Measurements from ENCODE around the gene UTP15.

UTP15 gene

DNA sequence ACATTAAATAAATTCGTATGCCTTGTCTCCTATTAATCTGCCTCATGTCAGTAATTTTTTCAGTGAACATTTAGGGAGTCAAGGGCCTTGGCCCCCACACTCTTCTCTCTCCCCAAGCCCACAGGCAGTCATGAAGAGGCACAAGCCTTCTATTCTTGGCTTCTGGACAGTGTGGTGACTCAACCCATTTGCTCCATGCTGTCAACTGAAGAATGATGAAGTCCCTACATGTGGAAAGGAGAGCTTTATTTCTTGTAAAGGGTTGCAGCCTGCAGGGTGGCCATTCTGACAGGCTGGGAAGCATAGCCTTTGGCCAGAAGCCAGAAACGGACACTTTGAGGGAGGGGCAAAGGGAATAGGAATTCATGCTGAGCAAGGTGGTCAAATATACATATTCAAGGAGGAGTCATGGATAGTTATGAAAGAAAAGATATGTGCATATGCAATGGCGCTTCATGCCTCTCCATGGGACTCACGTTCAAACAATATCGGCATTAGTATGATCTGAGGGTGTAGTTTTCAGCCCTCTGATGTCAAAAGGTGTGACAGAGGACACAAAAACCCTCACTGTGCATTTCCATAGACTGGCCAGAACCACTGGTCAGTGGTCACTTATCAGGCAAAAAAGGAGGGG lies 31.4 kb upstream of the UTP15 start:
- Histone ChIP-seq H3K9ac (no peak overlapping the region), H3K36me3 (no peaks in the 10 kb centered on the region), H3K4me2 (no peak overlapping the region), H3K4me1 (no peaks in the 10 kb centered on the region), H3K4me3 (no peak overlapping the region), H3K27ac (no peak overlapping the region), H3K27me3 (no peaks in the 10 kb centered on the region), H4K20me1 (no peaks in the 10 kb centered on the region), H3K9me3 (no peaks in the 10 kb centered on the region)
- TF ChIP-seq Cebpa-rat (IDR thresholded peaks at IDR 0.05): no peak

DNA sequence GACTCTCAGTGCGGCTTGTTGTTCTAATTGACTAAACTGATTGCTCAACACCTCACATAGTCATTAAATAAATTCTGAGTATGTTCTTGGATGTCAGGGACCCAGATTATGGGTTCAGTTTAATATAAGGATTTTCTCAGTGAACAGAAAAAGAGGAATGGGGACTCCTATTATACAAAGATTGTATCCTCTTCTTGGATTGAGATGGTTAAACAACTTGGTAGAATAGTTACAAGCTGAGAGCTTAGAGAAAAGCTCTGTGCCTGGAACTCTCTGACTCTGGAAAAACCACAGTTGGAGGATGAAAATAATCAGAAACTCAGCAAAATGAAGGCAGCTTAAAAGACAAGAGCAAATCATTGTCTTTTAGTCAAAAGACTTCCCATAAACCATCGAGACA lies 30.6 kb upstream of the UTP15 start:
- Histone ChIP-seq H3K4me3 (no peak overlapping the region), H3K36me3 (no peaks in the 10 kb centered on the region), H3K9ac (no peak overlapping the region), H3K27me3 (no peaks in the 10 kb centered on the region), H3K4me2 (no peak overlapping the region), H4K20me1 (no peaks in the 10 kb centered on the region), H3K4me1 (no peaks in the 10 kb centered on the region), H3K27ac (no peak overlapping the region), H3K9me3 (no peaks in the 10 kb centered on the region)
- TF ChIP-seq Cebpa-rat (IDR thresholded peaks at IDR 0.05): no peak

DNA sequence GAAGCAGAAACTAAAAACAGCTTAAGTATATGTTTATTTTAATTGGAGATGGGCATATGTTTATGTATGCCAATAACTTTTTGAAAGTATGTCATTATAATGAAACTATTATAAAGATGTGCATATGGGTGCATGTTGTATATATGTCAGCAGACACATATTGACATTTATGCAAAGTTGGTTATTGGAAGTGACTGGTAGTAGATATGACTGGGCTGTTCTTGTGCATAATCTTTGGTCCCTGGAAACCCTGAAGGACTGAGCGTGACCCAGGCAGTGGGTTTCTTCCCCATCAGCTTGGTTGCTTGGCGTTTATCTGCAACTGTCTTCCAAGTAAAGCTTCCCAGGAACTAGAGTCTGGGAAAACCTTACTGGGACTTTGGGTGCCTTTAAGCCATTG lies 25.8 kb upstream of the UTP15 start:
- TF ChIP-seq Cebpa-rat (IDR thresholded peaks at IDR 0.05): no peak
- H4K20me1 ChIP-seq: no peaks in the 10 kb centered on the region
- H3K4me3 ChIP-seq: no peak overlapping the region
- H3K27me3 ChIP-seq: no peaks in the 10 kb centered on the region
- no peaks in the 10 kb centered on the region for H3K36me3 ChIP-seq
- no peak overlapping the region for H3K4me2 ChIP-seq
- no peaks in the 10 kb centered on the region for H3K9me3 ChIP-seq
- H3K9ac ChIP-seq: no peak overlapping the region
- no peak overlapping the region for H3K27ac ChIP-seq
- no peaks in the 10 kb centered on the region for H3K4me1 ChIP-seq

DNA sequence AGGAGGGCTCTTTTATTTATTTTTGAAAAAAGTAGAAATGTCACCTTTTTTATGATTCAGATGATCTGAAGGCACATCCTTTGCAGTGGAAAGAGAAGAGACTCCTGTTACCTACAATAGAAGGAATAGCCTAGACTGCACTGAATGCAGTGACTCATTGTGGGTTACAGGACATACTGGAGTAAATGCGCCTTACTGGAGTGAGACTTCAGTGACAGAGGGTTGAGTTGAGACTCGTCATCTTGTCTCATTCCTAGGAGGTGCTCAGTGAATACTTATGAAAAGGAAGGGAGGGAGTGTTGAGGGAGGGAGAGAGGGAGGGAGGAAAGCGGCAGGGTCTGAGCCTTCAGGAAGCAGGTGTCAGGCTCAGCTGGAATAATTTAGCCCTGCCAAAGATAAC lies 25.4 kb upstream of the UTP15 start:
- no peaks in the 10 kb centered on the region for H3K9me3 ChIP-seq
- no peaks in the 10 kb centered on the region for H3K27me3 ChIP-seq
- no peak overlapping the region for H3K9ac ChIP-seq
- no peak for TF ChIP-seq Cebpa-rat (IDR thresholded peaks at IDR 0.05)
- H4K20me1 ChIP-seq: no peaks in the 10 kb centered on the region
- no peak overlapping the region for H3K27ac ChIP-seq
- no peak overlapping the region for H3K4me3 ChIP-seq
- no peaks in the 10 kb centered on the region for H3K4me1 ChIP-seq
- H3K36me3 ChIP-seq: no peaks in the 10 kb centered on the region
- no peak overlapping the region for H3K4me2 ChIP-seq

DNA sequence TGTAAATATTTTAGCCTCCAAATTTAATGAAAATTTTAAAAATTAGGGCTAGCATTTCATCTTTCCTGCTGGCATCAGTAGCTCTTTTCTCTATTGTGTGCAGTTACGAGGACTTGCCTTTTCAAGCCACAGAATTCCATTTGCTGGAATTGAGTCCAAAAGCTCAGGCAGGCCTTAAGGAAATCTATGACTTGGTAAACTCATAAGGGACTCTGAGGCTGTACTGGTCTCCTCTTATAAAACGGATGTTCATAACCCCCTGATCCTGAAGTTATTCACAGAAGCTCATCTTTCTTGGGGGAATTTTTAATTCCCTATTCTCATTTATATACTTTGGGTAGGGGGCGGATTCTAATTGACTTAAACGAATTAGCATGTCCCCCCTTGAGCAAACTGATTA lies 23.5 kb upstream of the UTP15 start:
- Histone ChIP-seq H3K9ac (no peak overlapping the region), H3K4me1 (no peaks in the 10 kb centered on the region), H4K20me1 (no peaks in the 10 kb centered on the region), H3K27ac (no peak overlapping the region), H3K27me3 (no peaks in the 10 kb centered on the region), H3K36me3 (no peaks in the 10 kb centered on the region), H3K4me2 (no peak overlapping the region), H3K9me3 (no peaks in the 10 kb centered on the region), H3K4me3 (no peak overlapping the region)
- no peak for TF ChIP-seq Cebpa-rat (IDR thresholded peaks at IDR 0.05)

DNA sequence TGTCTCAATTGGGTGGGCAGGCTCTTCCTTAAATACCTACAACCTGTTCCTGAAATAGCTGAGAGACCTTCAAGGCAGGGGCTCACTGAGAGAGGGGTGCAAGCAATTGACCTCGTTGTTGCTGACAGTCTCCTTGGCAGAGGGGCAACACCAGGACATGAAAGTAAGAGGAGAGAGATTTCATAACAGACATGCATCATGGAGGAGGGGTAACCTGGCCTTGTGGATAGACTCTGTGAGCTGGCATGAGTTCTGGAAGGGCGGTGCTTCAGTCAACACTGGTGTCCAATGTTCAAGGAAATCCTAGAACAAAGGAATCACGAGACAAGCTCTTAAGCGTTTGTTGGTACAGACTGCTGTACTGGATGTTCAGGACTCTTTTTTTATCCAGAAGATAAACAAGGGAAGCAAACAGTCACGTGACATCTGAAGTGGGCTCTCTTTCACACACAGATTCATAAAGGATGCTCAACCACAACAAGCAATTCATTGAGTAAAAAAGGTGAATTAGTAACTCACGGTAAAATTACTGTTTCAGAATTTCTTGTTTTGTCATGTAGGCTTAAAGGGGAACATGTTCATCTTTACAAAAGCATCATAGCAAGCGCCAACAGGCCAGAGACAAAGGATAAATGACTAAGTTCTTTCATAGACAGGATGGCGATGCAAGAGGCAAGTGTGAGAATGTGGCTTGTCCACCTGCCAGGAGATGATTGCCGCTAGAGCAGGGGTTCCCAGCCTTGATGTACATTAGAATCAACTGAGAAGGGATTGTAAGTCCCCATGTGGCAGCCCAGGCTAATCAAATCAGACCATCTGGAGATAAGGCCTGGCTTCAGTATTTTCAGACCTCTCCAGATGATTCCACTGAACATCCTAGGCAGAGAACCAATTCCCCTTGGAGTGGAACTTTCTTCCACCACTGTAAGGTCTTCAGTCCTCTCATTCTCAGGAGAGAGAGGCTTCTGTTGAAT lies 20.8 kb upstream of the UTP15 start:
- H3K4me3 ChIP-seq: no peak overlapping the region
- H4K20me1 ChIP-seq: no peaks in the 10 kb centered on the region
- no peaks in the 10 kb centered on the region for H3K9me3 ChIP-seq
- H3K9ac ChIP-seq: no peak overlapping the region
- no peak overlapping the region for H3K4me2 ChIP-seq
- H3K4me1 ChIP-seq: no peaks in the 10 kb centered on the region
- TF ChIP-seq Cebpa-rat (IDR thresholded peaks at IDR 0.05): no peak
- H3K36me3 ChIP-seq: no peaks in the 10 kb centered on the region
- no peaks in the 10 kb centered on the region for H3K27me3 ChIP-seq
- no peak overlapping the region for H3K27ac ChIP-seq

DNA sequence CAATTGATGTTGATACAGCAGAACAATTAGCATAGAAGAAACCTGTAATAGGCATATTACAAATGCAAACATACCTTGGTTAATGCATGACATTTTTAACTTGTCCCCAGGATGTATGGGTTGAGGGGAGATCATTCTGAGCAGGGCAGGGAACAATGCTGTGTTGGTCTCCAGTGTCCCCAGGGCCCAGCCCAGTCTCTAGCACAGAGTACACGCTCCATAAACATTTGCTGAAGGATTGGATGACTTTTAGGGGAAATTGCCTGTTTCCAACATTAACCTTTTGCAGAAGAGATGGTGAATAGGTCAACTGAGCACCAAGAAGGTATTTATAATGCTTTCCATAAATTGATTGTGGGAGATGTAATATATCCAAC lies 20.2 kb upstream of the UTP15 start:
- no peak for TF ChIP-seq Cebpa-rat (IDR thresholded peaks at IDR 0.05)
- Histone ChIP-seq H4K20me1 (no peaks in the 10 kb centered on the region), H3K27ac (no peak overlapping the region), H3K4me1 (no peaks in the 10 kb centered on the region), H3K9ac (no peak overlapping the region), H3K4me3 (no peak overlapping the region), H3K4me2 (no peak overlapping the region), H3K27me3 (no peaks in the 10 kb centered on the region), H3K9me3 (no peaks in the 10 kb centered on the region), H3K36me3 (no peaks in the 10 kb centered on the region)

DNA sequence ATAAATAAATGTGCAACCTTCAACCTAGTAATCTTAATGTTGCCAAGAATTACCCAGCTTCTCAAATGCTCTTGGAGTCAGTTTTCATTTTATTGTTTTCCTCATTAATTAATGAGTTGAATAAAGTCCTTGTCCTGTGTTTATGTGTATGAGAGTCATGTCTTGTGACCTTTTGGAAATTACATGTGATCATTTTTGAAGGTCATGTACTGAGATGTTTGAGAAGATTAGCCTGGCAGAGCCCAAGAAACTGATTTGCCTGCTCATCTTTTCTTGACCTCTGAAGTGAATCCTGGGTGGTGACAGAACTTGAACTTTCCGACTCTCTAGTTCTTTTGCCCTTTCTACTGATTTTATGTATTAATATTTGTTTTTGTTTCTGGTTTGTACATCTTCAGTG lies 15.5 kb upstream of the UTP15 start:
- Histone ChIP-seq H3K4me2 (no peak overlapping the region), H3K36me3 (peaks cover 26% of the 10 kb centered on the region), H4K20me1 (no peaks in the 10 kb centered on the region), H3K27ac (no peak overlapping the region), H3K27me3 (no peaks in the 10 kb centered on the region), H3K9ac (no peak overlapping the region), H3K9me3 (no peaks in the 10 kb centered on the region), H3K4me1 (no peaks in the 10 kb centered on the region), H3K4me3 (no peak overlapping the region)
- no peak for TF ChIP-seq Cebpa-rat (IDR thresholded peaks at IDR 0.05)

DNA sequence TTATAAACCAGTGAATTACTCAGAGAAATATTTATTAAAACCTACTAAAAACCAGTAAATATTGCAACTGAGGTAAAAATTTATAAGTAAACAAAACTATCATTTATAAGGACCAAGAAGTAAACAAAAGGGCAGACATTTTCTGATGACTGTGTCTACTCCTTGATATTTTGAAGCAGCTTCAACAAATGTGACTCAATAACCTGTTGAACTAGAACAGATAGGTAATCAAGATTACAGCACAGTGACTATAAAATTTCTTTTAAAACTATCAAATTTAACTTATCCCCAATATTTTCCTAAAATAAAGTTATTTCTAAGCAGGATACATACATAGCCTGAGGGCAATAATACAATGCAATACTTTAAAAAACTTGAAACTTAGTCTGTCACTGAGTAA lies 12.9 kb upstream of the UTP15 start:
- no peak overlapping the region for H3K4me3 ChIP-seq
- no peak for TF ChIP-seq Cebpa-rat (IDR thresholded peaks at IDR 0.05)
- H3K36me3 ChIP-seq: peaks cover 43% of the 10 kb centered on the region
- H3K4me2 ChIP-seq: no peak overlapping the region
- H3K27me3 ChIP-seq: no peaks in the 10 kb centered on the region
- no peaks in the 10 kb centered on the region for H4K20me1 ChIP-seq
- H3K9me3 ChIP-seq: no peaks in the 10 kb centered on the region
- H3K4me1 ChIP-seq: no peaks in the 10 kb centered on the region
- H3K27ac ChIP-seq: no peak overlapping the region
- no peak overlapping the region for H3K9ac ChIP-seq

DNA sequence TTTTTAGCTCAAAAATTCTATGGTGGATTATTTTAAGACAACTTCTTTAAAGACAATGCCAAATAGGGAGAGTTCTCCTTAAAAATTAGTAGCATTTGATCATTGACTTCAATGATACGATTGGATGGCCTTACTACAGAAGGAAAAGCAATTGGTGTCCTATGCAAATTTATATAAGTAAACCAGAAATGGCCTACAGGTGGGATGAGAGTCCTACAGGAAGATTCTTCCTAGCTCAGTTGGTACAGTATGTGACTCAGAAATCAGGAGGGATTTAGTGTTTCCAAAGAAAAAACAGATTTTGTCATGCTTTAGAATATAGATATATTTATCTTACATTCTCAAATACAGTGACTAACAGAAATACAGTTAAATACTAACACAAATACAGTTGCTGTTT lies 6.6 kb upstream of the UTP15 start:
- Histone ChIP-seq H3K27me3 (no peaks in the 10 kb centered on the region), H3K4me1 (peaks cover 9% of the 10 kb centered on the region), H3K4me3 (no peak overlapping the region), H3K9me3 (no peaks in the 10 kb centered on the region), H3K9ac (no peak overlapping the region), H3K27ac (no peak overlapping the region), H3K36me3 (peaks cover 66% of the 10 kb centered on the region), H4K20me1 (no peaks in the 10 kb centered on the region), H3K4me2 (no peak overlapping the region)
- no peak for TF ChIP-seq Cebpa-rat (IDR thresholded peaks at IDR 0.05)
